ACHN (cell line): Measurements from ENCODE around the gene INTS3.
A peak's percentile ranks its signal among the peaks of the same experiment; 100 is the strongest.

Experiments
- DNase-seq: peaks from one replicate; pipeline ENCODE4 v3.0.0-alpha.2; 2015
- in situ Hi-C: cut with HindIII; loops from 2 replicates; pipeline ENCODE4 v1.10.0; 2017; ENCODE audit warnings: low sequenced_read_pairs, low pct_ligation_motif_present, low pct_unique_long_range_greater_than_20kb

INTS3 gene

DNA sequence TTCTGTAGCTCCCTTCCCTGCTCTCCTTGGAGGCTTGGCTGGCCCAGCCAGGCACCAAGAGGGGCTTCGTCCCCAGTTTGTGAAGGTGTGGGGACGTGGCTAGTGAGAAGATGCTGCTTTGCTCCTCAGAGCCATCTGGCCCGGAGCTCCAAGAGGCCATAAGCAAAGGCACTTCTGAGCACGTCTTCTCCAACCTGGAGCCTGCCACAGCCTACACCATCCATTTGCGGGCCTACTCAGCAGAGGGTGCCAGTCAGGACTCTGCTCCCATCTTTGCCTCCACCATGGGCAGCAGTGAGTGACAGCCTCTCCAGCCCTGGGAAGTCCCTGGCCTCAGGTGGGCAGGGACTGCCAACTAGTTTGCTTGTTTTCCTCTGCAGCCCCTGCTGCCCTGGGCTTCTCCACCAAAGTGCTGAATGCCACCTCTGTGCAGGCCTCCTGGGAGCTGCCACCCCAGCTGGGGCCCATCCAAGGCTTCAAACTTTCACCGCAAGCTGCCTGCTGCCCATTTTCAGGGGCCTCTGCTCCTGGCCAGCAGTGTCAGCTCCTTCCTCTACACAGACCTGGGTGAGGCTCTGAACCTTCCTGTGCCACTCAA lies 73.3 kb downstream of the INTS3 start:
- in situ Hi-C loops, result no loop called here
- no peak for DNase-seq

GRCh38 chr1:153801786-153802697 lies 74.2 kb downstream of the INTS3 start:
- no peak for DNase-seq
- in situ Hi-C loops, result no loop called here

DNA sequence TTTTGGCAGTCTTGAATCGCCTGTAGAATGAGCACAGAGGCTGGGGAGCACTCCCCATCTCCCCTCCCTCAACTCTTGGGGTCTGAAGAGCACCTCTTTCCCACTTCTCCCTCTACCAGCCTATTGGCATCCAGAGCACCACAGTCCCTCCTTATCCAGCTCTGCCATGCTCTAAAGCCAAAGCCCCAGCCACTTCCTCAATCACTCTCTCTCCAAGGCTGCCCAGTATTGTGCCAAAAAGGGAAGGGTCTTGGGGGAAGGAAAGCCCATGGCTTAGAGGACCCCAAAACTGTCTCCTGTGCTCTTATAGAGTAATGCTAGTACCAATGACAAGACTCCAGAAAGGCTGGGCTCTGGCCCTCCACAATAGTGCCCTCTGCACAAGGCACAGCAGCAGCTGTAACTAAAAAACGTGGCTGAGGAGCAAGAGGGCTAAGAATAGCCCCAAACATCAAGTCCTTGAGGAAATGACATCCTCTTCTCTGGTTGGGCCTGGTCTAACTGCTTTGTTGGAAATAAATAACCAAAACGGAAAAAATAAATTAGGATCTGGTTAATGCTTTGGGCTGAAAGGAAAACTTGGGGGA lies 75.7 kb downstream of the INTS3 start:
- no peak for DNase-seq
- in situ Hi-C loops, result no loop called here

- in situ Hi-C loops, result no loop called here
- no peak for DNase-seq
These were observed 76.3 kb downstream of the INTS3 start for GRCh38 chr1:153804112-153804511.

GRCh38 chr1:153805042-153805745 lies 77.3 kb downstream of the INTS3 start:
- DNase-seq, result peak; percentile 81
- in situ Hi-C loops, result no loop called here

DNA sequence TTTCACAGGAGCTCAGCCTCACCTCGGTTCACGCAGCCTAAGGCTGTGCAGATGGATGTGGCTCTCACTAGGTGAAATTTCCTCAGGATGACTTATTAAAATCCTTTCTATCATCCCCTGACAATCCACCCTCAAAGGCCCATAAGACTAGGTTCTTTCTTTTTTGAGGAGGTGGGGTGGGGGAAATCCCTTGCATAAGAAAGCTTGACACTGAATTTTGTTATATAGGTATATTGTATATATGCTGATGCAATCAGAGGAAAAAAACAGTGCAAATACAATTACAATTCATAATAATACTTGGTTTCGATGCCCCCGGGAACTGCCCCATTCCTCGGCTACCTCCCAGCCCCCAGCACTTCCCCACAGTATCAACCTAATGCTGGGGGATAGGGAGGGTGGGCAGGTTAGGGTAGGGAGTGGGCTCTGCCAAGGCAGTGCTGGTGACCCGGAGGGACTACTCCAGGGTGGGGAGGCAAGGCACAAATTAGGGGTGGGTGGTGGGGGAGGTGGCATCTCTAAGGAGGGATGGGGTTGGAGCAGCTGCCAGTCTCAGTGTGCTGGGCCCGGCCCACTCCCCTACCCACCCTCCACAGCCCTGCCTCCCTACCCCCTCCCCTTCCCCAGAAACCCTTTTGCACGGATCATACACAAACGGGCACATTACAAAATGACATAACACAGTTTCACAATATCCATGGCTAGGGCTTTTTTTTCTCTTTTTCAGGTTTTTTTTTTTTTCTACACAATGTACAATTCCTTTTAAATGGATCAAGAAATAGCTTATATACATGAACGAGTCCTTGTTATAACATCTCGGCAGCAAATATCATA lies 78.3 kb downstream of the INTS3 start:
- DNase-seq, result no peak
- in situ Hi-C loops, result no loop called here

DNA sequence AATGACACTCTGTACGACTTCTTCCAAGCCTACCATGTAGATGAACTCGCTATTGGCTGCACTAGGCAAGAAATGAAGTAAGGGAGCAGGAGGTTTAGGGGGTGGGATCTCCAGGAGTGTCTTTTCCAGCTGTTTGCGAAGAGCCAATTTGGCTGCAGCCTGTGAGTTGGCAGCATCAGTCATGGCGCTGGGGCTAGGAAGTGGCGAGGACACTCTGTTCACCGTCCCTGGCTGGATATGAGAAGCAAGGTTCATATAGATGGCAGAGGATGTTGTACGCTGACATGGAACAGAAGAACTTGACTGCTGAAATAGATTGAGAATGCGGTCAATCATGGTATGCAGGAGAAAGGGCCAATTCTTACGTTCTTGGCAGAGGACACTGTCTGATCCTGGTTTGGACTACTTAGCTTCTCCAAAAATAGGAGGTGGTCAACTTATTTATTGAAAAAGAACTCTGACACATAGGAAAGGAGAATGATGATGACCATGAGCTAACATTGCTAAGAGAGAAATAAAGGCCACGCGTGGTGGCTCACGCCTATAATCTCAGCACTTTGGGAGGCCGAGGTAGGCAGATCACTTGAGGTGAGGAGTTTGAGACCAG lies 88.5 kb downstream of the INTS3 start:
- no peak for DNase-seq
- in situ Hi-C loops, result no loop called here

- in situ Hi-C loops, result no loop called here
- no peak for DNase-seq
These were observed 91.0 kb downstream of the INTS3 start for GRCh38 chr1:153818876-153819275.
